Bone marrow (tissue), 2 donors: Measurements from ENCODE around the gene S100A6.
A peak's percentile ranks its signal among the peaks of the same experiment; 100 is the strongest.
"Not testable (repeated sequence)": the region's sequence is repeated elsewhere in the genome, so short reads cannot be mapped to it uniquely, and the experiment has no call there.

Experiments
- DNase-seq, 2 donors: peaks; one replicate each; lab custom pipeline; 2025; lab: John Stamatoyannopoulos, UW

Gene S100A6

GRCh38 chr1:153531638-153532037 is 4.2 kb downstream of the S100A6 start:
- DNase-seq = no peak

DNA sequence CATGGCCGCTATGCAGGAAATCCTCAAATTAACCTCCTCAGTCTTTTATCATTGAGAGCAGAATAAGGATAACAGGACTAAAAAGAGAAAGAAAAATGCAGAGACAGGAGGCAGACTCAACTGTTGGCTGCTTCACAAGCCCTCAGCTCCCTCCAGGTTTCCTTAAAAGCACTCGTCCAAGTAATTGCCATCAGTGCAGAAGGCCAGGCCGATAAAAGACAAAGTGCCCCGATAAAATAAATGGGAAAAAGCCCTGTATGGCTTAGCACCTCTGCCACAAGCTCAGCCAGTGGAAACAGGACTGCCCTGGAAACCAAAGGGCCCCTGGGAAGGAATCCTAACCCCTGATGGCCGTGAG is 8.1 kb downstream of the S100A6 start:
- DNase-seq = no peak

- DNase-seq = no peak
Observed at GRCh38 chr1:153527023-153527682, 8.6 kb downstream of the S100A6 start.

- no peak for DNase-seq
Observed at GRCh38 chr1:153526132-153526543, 9.7 kb downstream of the S100A6 start.

DNA sequence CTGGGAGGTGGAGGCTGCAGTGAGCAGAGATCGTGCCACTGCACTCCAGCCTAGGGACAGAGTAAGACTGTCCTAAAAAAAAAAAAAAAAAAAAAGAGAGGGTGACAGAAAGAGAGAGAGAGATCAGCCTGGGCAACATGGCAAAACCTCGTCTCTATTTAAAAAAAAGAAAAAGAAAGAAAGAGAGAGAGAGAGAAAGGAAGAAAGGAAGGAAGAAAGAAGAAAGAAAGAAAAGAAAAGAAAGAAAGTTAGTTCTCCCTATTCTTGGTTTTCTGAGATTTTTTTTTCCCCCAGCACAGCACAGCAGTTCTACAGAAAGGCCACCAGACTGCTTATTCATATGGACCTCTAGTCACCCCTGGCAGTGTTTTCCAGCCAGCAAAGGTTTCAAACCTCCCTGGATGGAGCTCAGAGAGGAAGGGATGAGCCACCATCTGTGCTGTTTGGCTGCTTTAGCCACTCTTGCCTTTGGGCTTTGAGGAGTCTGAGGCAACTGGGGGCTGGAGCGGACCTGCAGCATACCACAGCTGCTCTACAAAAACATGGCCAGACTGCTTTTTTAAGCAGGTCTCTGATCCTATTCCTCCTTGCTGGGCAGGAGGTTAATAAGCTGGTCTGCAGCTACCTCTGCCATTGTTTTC is 10.6 kb downstream of the S100A6 start:
- no peak for DNase-seq

- DNase-seq = not testable (repeated sequence)
Observed at GRCh38 chr1:153522353-153523048, 13.3 kb downstream of the S100A6 start.

DNA sequence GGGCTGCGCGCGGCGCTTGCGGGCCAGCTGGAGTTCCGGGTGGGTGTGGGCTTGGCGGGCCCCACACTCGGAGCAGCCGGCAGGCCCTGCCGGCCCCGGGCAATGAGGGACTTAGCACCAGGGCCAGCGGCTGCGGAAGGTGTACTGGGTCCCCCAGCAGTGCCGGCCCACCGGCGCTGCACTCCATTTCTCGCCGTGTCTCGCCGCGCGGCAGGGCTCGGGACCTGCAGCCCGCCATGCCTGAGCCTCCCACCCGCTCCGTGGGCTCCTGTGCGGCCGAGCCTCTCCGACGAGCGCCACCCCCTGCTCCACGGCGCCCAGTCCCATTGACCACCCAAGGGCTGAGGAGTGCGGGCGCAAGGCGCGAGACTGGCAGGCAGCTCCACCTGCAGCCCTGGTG is 14.0 kb downstream of the S100A6 start:
- DNase-seq = not testable (repeated sequence)

- no peak for DNase-seq
Observed at GRCh38 chr1:153520818-153521476, 14.8 kb downstream of the S100A6 start.

DNA sequence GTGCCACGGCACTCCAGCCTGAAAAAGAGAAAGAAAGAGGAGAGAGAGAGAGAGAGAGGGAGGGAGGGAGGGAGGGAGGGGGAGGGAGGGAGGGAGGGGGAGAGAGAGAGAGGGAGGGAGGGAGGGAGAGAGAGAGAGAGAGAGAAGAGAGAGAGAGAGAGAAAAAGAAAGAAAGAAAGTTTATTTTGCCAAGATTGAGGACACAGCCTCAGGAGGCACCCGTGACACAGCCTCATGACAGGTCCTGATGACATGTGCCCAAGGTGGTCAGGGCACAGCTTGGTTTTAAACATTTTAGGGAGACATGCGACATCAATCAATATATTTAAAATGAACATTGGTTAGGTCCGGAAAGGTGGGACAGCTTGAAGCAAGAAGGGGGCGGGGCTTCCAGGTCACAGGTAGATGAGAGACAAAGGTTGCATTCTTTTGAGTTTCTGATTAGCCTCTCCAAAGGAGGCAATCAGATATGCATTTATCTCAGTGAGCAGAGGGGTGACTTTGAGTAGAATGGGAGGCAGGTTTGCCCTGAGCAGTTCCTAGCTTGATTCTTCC is 15.6 kb downstream of the S100A6 start:
- DNase-seq = not testable (repeated sequence)

DNA sequence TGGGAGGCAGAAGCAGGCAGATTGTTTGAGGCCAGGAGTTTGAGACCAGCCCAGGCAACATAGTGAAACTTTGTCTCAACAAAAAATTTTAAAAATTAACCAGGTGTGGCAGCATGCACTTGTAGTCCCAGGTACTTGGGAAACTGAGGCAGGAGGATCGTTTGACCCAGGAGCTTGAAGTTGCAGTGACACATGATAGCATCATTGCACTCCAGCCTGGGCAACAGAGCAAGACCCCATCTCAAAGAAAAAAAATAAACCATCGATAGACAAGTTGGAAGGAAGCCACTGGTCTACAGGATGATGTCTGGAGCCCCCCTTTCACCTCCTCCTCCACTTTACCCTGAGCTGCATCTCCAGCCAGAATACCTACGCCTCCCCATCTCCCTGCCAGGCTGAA is 16.5 kb downstream of the S100A6 start:
- DNase-seq = no peak

DNA sequence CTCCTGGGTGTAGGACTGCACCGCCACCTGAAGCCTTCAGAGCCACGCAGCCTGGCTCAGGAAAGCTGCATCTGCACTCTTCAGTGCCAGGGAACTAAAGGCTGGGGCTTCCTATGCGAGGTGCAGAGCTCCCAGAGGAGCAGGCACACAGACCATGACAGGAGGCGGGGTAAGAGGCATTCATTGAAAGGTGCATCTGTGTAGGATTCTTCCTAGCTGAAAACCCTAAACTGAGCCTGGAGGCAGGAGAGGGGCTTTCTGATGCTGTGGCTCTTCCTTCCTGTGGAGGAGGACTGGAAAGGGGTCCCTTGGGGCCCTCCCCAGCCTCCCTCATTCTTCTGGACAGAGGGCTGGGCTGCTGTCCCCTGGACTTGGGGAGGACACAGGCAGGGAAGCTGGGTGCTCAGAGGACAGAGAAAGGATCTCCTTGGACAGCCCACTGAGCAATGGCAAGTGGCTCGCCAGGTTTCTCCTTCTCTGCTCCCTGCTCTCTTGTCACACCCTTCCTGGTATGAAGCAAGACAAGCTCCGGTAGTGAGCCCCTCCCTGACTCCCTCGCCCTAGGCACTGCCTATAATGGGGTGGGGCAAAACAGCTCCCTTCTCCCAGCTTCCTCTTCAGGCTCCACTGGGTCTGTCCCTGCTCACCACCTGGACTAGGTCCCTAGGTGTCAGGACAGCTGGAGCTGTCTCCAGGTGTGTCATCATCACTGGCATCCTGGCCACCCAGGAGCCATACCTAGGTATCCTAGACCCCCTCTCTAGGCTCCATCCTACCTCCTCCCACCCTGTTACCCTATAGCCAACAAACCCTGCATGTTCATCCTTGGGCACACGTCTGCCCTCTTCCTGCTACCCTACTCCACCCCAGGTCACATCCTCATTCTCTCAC is 20.0 kb downstream of the S100A6 start:
- no peak for DNase-seq

DNA sequence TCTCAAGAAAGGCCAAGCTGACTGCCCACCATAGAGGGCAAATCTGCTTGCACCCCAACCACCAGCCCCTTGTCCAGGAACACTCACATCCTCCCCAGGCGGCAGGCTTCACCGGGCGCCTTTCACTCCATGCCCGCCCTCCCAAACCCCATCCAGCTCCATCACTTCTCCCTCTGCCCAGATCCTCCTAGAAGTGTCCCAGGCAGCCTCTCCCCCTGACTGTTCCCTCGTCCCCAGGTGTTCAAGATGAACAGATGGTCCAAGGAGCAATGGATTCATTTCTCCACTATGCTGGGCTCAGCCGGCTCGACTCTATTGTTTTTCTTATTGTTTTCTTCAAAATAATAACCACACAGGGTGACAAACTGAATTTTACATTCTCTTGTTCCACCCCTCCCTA is 22.1 kb downstream of the S100A6 start:
- no peak for DNase-seq

GRCh38 chr1:153513023-153513422 is 22.8 kb downstream of the S100A6 start:
- DNase-seq = peak in 1 of 2 donors; percentile 14

- peak; percentile 36 to 41 for DNase-seq
Observed at GRCh38 chr1:153510984-153511410, 24.8 kb downstream of the S100A6 start.

DNA sequence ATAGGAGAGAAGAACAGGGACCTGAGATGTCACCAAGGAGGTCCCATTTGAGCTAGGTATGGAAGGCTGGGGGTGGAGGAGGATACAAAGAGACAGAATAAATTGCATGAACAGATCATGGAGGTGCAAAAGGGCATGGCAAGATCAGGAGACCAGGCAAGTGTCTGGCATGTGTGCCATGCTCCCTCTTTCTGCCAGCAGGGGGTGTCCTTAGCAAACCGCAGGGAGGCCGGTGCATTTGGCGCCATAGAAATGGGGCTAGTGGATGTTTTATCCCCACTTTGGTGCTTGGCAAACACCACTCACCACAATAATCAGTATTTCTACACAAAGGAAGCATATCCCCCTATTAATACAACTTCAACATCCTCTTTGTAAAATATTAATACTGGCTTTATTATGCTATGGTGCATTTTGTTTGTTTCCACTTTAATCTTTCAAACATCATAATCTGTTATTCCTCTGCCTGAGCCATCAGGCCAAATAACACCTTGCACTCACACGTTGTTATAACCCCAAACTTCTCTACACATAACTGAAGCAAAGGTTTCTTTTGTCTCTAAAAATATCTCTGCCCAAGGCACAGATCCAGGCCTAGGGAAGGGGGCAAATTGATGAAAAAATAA is 25.9 kb downstream of the S100A6 start:
- DNase-seq = peak in 1 of 2 donors; percentile 33

DNA sequence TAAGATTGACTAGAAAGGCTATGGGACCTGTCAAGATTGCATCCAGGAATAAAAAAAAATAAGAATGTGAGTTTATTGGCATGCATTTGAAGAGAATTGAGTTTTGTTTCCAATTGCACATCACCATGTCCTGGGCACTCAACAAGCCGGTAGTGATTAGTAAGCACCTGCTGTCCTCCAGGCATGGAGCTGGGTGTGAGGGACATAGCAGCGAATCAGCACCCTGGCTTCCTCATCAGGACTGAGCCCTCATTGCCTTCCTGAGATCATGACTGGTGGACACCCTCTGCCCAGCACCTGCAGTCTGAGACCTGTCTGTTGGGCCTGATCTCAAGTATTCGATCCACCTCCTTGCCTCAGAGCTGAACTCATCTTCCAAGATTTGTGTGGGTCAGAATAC is 26.8 kb downstream of the S100A6 start:
- DNase-seq = no peak

DNA sequence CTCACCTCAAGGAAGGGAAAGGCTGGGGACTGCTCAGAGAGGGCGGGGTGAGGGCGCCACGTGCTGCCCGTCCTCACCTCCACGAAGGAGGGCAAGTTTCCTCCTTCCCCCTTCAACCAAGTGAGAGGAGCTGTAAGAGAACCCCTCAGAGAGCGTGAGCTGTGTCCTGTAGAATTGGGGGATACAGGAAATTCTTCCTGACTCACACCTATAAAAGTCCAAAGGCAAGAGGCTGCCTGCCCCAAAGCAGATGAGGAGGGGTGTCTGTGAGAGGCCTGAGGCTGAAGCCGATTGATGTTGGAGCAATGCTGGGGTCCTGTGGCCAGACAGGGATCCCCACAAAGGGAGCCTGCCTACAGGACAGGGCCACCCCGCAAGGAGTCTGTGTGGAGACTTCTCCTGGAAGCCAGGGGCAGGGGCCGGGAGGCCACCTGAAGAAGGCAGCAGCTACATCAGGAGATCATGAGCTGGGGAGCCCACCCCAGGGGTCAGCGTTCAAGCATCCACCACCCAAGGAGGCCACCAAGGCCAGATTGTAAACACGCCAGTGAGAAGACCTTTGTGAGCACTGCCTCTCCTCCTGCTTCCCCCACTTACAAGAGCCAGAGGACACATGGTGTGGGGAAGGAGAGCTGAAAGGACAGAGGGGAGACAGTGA is 27.7 kb downstream of the S100A6 start:
- DNase-seq = no peak

GRCh38 chr1:153506831-153507413 is 28.9 kb downstream of the S100A6 start:
- no peak for DNase-seq

GRCh38 chr1:153506386-153506785 is 29.4 kb downstream of the S100A6 start:
- no peak for DNase-seq

DNA sequence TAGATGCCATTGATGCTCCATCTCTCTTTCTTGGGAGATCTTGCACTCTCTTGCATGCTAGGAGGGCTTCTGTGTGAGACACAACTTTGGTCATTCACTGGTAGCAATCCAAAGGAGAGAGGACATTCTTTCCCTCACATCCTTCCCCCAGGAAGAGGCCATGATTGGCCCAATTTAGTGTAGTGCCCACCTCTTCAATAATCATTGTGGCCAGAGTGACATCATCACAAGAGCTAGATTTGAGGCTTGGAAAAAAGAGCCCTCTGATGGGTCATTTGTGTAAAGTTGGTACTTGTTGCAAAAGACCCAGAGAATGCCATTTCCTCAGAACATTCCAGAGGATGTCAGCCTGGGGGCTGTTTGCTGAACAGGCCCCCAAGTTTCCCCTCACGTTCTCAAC is 30.2 kb downstream of the S100A6 start:
- DNase-seq = no peak
